Bone marrow (tissue), 2 donors: ENCODE results near the gene KLC3.
"Not testable (repeated sequence)": the region's sequence is repeated elsewhere in the genome, so short reads cannot be mapped to it uniquely, and the experiment has no call there.

ENCODE experiments used
- DNase-seq, 2 donors: peaks; one replicate each; lab custom pipeline; 2025; lab: John Stamatoyannopoulos, UW

Gene KLC3

GRCh38 chr19:45320997-45321775 lies 19.4 kb upstream of the KLC3 start:
- DNase-seq = no peak

DNA sequence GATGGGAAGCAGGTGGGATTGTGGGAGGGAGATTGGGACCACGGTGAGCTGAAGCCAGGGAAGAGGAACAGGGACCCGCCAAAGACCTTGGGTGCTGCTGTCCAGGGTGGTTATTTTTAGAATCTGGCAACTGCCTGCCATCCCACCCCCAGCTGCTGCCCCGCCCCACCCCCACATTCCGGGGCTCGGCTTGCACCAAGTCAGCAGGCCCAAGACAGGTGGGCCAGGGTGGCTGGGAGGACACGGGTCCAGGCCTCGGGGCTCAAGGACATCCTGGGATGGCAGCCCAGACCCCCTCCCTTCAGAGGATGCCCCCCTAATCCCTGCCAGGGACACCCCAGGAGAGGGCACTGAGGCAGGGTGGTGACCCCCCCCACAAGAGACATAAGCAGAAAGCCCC lies 18.7 kb upstream of the KLC3 start:
- no peak for DNase-seq

DNA sequence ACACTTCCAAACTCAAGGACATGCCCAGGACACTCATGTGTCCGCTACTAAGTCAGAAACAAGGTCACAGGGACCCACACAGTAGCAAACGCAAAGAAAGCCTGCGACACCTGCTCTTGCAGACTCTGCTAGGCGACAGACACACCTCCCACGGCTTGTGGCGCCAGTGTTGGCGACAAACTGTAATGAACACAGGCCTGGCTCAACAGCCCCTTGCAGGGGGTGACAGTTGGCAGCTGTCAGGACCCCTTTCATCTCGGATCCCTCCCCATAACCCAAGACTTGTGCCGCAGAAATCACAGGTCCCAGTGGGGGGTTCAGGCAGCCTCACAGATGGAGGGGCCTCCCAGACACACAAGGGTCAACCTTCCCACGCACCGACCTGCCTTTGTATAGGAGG lies 18.2 kb upstream of the KLC3 start:
- no peak for DNase-seq

- DNase-seq = no peak
These were observed 17.7 kb upstream of the KLC3 start, which contains the start of gene CKM for GRCh38 chr19:45322744-45323281. Gene CKM, minus strand, starts transcription at chr19:45322875. Its CDS starts 3,162 bp downstream, at chr19:45319713.

- DNase-seq = no peak
These were observed 16.9 kb upstream of the KLC3 start for GRCh38 chr19:45323671-45324081.

DNA sequence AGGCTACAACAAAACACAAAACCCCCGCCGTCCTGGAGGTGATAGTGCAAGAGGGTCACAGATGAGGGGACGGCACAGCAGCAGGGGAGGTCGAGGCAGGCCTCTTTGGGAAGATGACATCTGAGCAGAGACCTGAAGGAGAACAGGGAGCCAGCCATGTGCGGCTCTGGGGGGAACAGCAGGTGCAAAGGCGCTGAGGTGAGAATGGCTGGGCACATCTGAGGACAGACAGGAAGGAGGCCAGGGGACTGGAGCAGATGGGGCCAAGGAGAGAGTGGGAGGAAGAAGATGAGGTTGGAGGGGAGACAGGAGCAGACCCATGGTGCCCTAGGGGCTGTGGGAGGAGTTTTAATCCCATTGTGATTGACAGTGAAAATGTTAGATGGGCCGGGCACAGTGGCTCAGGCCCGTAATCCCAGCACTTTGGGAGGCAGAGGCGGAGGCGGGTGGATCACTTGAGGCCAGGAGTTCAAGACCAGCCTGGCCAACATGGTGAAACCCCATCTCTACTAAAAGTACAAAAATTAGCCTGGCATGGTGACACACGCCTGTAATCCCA lies 16.1 kb upstream of the KLC3 start:
- no peak for DNase-seq

- DNase-seq = no peak
These were observed 13.0 kb upstream of the KLC3 start for GRCh38 chr19:45327404-45328143.

- no peak for DNase-seq
These were observed 9.1 kb upstream of the KLC3 start for GRCh38 chr19:45331411-45331810.

GRCh38 chr19:45333609-45334303 lies 6.8 kb upstream of the KLC3 start:
- no peak for DNase-seq

DNA sequence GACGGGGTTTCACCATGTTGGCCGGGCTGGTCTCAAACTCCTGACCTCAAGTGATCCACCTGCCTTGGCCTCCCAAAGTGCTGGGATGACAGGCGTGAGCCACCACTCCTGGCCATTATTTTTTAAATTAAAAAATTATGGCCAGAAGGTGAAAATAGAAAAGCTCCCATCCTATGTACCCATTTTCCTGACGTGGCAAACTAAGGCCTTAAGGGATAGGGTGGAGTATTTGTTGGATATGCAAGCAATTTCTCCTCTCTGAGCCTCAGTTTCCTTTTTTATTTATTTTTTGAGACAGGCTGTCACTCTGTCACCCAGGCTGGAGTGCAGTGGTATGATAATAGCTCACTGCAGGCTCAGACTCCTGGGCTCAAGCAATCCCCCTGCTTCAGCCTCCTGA lies 5.7 kb upstream of the KLC3 start:
- DNase-seq = not testable (repeated sequence)

DNA sequence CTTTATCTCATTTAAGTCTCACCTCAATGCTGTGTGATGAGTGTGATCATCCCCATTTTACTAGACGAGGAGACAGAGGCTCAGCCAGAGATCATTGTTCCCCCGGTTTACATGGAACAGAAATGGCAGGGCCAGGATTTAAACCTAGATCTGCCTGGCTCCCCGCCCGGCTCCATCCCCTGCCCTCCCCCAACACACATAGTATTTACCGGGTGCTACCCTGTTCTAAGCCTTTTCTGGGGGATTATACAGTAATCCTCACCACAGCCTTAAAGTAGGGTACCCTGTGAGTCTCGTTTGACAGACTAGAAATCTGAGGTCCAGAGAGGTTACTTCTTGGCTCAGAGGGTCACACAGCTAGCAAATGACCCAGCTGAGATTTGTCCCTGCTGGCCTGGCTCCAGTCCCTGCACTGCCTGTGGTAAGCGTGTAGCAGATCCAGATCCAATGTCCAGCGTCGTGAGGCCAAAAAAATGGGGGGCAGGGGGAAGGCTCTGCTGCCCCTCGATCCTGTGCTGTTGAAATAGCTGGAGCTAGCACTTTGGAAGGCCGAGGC lies 3.8 kb upstream of the KLC3 start:
- DNase-seq = no peak

DNA sequence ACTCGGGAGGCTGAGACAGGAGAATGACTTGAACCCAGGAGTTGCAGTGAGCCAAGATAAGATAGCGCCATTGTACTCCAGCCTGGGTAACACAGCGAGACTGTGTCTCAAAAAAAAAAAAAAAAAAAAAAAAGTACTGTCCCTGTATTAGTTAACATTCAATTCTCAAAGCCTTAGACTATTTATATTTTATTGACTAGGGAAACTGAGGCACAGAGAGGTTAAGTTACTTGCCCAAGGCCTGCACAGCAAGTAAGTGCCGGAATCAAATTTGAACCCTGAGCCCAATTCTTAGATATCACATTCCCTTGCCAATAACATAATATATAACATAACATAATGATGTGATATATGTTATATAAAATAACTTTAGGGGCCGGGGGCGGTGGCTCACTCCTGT lies 921 bp upstream of the KLC3 start:
- no peak for DNase-seq

GRCh38 chr19:45340899-45341453 lies 426 bp downstream of the KLC3 start:
- DNase-seq = no peak

DNA sequence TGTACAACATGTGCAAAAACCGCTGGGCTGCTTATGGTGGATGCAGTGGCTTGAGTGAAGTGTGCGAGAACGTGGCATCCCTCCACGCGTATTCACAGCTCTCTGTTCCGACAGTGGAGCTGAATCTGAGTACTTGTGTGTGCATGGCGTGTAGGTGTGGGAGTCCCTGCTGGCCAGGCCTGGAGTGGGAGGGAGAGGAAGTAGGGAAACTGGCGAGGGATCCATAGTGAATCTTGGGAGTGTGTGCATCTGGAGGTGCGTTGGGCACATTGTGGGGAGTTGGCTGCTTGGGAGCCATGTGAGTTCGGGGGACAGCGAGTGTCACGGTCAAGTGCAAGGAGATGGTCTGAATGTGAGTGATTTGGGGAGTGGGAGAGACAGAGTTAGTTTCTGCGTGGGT lies 2.4 kb downstream of the KLC3 start:
- no peak for DNase-seq

DNA sequence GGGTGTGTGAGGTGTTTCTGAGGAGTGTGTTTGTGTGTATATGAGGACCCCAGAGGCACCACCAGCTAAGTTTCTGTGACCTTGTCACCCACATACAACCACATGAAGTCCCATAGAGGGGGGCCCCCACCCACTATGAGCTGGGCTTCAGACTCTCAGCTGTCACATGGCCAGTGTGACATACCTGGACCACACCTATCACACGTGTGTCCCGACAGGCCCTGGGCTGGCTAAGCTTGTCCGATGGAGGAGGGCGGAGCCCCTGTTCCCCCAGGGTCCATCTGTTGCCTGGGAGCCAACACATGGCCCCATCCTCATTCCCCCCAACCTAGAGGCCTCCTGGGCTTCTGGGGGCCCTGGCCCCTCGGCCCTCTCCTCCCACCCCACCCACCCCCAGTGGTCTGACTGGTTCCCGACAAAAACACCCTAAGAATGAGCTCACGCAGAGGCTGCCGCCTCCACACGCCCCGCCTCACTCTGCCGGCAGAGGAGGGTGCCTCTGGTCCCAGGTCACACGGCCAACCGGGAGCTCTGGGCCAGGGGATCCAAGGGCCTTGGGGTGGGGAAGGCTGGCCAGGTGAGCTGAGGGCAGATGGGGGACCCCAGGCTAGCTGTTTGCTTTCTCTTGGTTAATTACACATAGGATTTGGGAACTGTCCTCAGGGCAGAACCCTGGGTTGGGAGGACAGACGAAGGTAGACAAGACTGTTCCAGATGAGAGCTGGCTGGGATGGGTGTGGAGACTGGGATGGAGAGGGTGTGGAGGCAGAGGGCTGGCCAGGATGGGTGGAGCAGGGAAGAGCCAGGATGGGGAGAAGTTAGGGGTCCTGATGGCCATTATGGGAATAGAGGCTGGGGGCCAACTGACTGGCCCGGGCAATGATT lies 4.3 kb downstream of the KLC3 start:
- no peak for DNase-seq

DNA sequence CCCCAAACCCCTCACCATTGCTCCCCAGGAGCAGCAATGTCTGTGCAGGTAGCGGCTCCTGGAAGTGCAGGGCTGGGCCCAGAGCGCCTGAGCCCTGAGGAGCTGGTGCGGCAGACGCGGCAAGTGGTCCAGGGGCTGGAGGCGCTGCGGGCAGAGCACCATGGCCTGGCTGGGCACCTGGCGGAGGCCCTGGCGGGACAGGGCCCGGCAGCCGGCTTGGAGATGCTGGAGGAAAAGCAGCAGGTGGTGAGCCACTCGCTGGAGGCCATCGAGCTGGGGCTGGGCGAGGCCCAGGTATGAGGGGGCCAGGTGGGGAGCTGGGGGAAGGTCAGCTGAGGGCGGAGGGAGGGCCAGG lies 4.9 kb downstream of the KLC3 start:
- DNase-seq = no peak

- DNase-seq = no peak
These were observed 5.9 kb downstream of the KLC3 start for GRCh38 chr19:45346449-45346848.

DNA sequence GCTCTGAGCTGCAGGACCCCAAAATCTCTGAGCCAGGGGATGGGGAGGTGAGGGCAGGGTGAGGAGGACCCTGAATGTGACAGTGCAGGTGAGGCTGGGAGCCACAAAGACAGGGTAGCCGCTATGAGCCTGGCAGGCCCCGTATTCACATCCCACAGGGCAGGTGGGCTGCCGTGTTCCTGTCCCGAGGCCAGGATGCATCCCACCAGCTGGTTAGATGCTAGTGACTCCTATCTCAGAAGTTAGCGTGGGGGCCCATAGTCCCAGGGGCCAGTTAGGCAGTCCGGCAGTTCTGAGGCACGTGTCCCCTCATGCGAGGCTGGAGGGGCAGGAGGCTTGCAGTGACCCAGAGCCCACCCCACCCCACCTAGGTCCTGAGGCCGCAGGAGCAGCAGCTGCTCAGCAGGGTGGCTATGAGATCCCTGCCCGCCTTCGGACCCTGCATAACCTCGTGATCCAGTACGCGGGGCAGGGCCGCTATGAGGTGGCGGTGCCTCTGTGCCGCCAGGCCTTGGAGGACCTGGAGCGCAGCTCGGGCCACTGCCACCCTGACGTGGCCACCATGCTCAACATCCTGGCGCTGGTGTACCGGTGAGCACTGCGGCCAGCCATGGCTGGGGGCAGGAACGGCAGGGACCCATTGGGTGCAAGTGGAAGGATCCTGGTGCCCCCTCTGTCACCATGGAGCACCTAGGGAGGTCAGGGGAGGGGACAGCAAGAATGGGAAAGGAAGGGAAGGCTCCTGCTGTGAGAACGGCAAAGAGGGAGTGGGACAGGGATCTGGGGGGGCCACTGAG lies 7.2 kb downstream of the KLC3 start:
- no peak for DNase-seq

DNA sequence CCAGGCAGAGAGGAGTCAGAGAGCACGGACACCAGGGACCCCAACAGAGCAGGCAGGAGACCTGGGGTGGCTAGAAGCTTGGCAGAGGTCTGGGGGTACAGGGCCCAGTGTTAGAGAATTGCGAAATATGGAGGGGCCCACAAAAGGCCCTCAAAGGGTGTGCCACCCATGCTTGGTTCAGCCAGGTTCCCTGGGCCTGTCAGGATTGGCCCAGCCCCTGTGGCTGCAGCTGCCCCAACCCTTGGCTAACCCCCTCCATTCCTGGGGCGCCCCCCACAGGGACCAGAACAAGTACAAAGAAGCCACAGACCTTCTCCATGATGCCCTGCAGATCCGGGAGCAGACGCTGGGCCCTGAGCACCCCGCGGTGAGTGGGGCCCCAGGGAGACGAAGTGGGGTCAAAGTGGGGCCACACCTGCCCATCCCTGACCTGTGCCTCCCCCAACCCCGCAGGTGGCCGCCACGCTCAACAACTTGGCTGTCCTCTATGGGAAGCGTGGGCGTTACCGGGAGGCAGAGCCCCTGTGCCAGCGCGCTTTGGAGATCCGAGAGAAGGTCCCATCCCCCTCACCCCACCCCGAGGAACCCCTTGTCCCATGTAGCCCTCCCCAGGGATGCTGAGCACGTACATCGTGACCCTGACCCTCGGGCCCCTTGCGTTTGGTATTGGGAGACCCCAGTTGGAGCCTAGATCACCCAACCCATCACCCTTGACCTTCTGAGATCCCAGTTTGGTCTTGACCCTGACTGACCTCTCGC lies 8.0 kb downstream of the KLC3 start:
- DNase-seq = no peak
